ENCODE results near the gene LOX. TPM values are rescaled to one million over a fixed set of nuclear protein-coding genes. Genes with fewer than 3 reads are reported as not detected.

LOX gene, protein sequence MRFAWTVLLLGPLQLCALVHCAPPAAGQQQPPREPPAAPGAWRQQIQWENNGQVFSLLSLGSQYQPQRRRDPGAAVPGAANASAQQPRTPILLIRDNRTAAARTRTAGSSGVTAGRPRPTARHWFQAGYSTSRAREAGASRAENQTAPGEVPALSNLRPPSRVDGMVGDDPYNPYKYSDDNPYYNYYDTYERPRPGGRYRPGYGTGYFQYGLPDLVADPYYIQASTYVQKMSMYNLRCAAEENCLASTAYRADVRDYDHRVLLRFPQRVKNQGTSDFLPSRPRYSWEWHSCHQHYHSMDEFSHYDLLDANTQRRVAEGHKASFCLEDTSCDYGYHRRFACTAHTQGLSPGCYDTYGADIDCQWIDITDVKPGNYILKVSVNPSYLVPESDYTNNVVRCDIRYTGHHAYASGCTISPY
- 22.4 and 58.0 TPM in 2 replicates for total RNA-seq

DNA sequence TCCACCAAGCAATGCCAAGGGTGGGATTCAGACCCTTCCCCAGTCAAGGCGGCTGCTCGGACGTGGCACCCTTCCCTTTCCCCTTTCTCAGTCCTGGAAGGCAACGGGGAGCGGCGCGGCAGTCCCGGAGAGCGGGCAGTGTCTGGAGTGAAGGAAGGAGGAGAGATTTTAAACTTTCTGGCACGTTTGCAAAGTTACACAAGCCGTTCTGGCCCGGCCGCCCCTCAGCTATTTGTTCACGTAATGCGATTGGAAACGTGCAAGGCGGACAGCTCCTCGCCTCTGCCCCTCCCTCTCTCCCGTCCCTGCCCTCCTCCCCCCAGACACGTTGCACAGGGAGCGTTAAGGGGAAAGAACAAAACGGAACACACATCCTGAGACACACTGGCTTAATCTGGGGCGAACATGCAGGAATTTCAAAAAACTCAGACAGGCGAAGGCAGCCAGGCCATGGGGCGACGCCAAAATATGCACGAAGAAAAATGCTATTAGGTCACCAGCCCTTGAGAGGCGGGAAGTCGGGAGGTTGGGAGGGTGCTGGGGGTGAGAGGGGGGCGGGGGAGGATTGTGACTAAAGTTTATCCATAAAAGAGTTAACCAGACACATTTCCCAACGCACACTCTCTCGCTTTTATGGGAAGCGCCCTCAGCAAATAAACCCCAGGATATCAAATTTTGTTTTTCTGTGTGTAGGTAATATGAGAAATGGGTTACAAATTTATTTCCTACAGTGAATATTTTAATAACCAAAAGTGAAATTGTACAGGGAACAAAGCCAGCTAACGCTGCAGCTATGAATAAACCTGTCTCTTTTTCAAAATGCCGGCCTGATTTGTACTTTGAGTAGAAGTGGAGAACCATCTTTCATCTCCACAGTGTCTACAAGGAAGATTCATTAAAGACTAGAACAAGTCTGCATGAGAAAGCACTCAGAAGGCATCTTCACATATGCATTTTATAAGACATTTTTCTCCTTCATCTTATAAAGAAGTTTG, at the start of gene LOX:
TSS of gene LOX (minus strand) at position 144 of the 995 bp plus-strand sequence. CDS start 274 bp downstream, outside the sequence.

Other genes with a start within 250 kb of the LOX start
- not detected in 2 replicates for gene FTMT, start 226.4 kb downstream of the LOX start, total RNA-seq
- gene SRFBP1, start 116.3 kb downstream of the LOX start, total RNA-seq, result 20.4 and 23.8 TPM in 2 replicates
- gene ZNF474, start 51.3 kb upstream of the LOX start, total RNA-seq, result 0.11 and 0.12 TPM in 2 replicates
- gene SNCAIP, start 234.0 kb upstream of the LOX start, total RNA-seq, result 26.2 and 69.9 TPM in 2 replicates

Measured in uterine smooth muscle cell (primary cell).